Right renal pelvis (tissue), 4 donors: ENCODE data around the gene KIF6. TPM values are rescaled to one million over a fixed set of nuclear protein-coding genes. Genes with fewer than 3 reads are reported as not detected.
"Not testable (repeated sequence)": the region's sequence is repeated elsewhere in the genome, so short reads cannot be mapped to it uniquely, and the experiment has no call there.

Experiments used
- DNase-seq, 4 donors: peaks; one replicate each; pipeline ENCODE4 v3.0.0-alpha.2; 2013; ENCODE audit warnings: low read depth in 4 of 4, low spot score in 3 of 4, missing footprints in 1 of 4
- polyA plus RNA-seq, 4 donors: library from polyadenylated mRNA; unstranded; fragments of 120-200 nt; gene quantifications; one replicate each; pipeline ENCODE4 v1.2.1, GENCODE V29; 2013; ENCODE audit not compliant: insufficient read length in 4 of 4

KIF6 gene
- polyA plus RNA-seq, 4 donors, result 3.8 to 4.6 (median 4.0) TPM

DNA sequence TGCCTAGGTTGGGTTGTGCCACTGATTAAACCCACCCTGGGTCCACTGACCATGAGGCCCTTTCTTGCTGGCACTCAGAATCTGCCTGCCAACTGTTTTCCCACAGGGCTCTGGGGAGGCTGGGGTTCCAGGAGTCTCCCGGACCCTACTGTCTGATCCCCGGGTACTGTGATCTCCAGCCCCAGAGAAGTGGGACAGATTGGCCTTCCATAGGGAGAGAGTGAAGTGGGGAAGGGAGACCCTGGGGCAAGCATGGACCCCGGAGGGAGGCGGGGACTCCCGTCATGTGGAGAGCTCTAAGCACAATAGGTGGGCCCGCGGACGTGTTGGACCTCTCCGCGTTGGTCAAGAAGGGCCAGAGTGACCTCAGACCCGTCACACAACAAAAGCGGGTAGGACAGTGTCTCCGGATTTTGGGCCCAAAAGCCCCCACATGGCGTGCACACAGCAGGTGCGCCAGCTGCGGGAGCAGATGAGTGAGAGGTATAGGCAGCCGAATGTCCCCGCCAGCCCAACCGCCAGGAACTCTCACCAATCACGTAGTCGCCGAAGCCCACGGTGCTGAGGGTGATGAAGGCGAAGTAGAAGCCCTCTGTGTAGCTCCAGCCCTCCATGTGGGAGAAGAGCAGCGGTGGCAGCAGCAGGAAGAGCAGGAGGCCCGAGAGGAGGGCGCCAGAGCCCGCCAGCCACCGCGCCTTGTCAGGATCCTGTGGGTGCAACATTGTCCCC, 421.6 kb downstream of the KIF6 start:
- DNase-seq, result no peak

DNA sequence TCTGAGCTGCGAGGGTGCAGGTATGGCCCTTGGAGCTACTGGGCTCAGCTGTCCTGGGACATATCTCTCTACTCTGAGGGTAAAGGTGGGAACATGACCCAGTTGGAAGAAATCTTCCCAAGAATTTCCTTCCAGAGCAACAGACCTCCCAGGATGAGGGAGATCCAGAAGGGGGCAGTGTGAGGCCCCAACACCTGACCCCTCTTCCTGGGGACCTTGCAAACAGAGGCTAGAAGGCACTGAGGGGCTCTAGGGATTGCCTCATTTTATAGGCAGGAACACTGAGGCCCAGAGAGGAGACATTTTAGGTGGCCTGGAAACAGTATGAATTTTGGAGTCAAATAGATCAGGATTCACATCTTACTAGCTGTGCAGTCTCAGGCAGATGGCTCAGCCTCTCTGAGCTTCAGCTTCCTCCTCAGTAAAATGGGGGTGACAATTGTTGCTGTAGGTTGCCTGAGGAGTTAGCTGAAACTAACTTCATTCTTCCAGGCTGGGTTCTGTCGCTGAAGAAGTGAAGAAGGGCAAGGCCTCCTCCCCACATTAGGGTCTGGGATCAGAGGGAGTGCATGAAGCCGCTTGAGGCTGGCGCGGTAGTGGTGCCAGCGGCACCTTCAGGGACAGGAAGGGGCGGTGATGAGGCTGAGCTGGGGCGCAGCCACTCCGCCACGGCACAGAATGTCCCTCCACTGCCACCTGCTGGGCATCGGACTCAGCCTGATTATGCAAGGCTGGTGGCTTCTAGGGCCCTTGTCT, 422.4 kb downstream of the KIF6 start:
- DNase-seq, result peak; percentile 46 to 63 (median 52)

DNA sequence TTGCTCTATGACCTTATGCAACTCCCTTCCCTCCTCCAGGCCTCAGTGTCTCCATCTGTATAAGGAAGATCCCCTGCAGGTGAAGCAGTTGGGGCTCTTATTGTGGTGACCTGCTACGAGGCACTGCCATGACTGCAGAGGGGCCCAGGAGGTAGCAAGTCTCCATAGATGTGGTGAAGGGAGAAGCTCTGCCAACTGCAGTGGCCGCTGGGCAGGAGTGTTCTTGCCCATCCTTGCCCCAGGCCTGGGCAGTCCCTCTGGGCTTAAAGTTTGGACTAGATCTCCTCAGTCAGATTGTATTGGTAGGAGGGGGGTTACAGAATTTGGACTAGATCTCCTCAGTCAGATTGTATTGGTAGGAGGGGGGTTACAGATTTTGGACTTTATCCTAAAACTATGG, 423.2 kb downstream of the KIF6 start:
- no peak for DNase-seq

DNA sequence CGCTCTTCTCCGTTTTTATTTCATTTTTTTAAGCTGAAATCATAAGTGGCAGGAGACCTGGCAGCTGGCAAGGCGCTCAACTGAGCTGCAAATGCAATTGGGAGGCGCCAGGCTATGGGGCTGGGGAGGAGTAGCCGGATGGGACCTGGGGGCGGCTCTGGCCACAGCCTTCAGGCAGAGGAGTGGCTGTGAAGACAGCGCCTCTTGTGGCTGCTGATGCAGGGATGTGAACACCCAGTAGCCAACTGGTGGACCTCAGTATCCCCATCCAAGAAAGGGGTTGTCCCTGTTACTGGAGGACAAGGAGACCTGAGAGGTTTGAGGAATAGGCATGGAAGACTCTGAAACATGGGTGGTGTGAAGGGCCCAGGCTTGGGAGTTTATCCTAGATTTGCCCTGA, 423.6 kb downstream of the KIF6 start:
- DNase-seq, result no peak

DNA sequence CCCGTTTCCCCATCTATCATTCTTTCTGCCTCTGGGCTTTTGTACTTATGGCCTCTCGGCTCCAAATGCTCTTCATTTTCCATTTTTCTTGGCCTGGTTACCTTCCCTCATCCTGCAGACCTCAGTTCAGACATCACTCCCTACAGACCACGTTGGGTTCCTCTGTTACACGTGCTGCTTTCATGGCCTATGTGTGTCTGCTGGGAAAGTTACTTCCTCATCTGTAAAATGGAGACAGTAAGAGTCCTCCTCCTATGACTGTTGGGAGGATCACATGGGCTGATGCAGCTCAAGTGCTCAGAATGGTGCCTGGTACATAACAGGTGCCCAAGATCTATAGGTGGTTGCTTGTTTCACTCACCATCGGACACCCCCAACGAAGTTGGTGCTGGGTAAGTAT, 424.5 kb downstream of the KIF6 start:
- no peak for DNase-seq

DNA sequence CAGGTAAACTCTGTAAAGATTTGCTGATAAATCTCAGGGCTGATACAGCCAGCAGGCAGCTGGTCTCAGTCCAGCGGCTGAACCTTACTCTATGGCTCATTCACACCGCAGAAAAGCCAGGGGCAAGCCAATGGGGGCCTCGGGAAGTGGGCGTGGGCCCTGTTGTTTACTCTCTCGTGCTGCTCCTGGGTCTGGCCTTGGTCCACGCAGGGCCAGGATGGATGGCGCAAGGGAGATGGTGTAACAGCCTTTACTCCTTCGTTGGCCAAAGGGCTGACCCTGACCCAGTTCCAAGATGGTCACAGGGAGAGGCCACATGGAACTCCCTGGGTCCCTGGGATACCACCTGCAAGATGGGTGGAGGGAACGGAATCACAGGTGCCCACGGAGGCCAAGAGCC, 427.1 kb downstream of the KIF6 start:
- no peak for DNase-seq

DNA sequence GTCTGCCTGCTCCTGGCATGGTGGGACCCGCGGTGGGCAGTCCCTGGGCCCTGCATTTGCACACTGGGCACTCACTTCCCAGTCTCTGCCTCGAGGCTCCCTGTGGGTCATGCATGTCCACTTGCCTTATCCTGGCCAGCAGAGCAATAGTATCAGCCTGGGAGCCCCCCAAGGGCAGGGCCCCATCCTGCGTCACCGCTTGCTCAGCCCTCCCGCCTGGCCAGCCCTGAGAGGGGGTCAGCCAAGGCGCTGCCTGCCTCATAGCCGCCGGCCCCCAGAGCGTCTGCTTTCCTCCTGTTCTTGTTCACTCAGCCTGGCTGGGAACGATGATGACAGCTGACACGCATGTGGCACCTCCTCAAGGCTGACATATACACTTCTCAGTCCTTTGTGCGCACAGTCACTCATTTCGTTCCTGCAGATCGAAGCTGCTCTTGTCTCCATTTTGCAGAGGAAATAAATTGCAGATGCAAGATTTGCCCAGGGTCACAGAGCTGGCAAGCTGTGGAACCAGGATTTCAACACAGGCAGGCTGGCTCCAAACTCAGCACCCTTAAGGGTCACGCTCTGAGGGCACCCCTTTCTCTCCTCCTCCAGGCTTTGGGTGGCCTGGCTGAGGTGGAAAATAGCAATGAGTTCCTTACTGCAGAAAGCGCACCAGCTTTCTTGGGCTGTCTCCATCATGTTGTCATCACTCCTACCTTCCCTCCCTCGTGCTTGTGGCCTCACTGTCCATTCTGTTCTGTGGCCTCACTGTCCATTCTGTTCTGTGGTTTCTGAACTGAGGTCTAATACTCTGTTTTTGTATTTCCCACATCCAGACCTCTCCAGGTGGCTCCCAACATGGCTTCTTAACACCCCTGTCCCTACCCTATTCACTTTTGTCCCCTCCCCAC, 428.2 kb downstream of the KIF6 start:
- no peak for DNase-seq

DNA sequence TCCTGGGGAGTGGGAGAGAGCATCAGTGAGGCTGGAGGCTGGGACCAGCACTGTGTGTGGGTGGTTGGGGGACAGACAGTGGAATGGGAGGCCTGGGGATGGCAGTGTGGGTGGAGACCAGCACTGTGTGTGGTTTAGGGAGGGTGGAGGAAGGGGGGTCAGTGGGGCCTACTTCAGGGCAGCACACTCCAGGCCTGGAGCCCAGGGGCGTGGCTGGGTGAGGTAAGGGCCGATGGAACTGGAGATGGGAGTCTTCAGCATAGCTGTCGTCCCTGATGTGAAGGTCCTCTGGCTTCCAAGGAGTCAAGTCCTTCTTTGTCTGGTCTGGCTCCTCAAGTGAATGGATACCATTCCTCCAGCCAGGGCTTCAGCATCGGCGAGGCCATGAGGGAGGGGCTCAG, 429.6 kb downstream of the KIF6 start:
- DNase-seq, result no peak

DNA sequence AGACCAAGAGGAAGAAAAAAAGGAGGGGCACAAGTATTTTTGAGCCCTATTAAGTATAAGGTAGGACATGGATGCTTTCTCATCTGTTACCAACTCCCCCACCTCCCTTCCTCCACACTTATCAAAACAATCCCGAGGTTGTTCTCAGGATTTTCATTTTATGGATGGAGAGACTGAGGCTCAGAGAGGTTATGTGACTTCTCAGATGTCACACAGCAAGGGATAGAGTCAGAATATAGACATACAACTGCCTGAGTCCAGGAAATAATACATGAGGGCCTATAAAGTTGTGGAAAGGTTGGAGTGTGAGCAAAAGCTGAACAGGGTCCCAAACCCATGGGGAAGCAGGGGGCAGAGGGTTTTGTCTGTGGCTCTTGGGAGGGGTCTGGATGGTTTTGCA, 430.3 kb downstream of the KIF6 start:
- DNase-seq, result no peak

DNA sequence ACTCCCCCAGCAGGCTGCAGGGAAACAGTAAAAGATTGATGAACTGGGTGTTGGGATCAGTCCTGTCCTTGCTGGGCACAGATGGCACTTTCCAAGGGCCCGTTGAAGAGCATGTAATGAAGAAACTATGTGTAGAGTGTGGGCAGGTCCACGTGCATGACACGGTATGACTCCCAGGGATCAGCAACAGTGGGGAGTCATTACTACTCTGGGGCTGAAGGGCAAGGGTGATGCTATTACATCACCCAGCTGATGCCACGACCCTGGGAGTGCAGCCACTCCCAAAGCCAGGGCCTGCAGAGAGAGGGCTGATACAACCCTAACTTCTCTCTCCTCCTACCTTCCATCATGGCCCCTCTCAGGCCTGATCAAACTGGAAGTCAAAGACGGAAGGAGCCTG, 431.1 kb downstream of the KIF6 start:
- DNase-seq, result no peak

DNA sequence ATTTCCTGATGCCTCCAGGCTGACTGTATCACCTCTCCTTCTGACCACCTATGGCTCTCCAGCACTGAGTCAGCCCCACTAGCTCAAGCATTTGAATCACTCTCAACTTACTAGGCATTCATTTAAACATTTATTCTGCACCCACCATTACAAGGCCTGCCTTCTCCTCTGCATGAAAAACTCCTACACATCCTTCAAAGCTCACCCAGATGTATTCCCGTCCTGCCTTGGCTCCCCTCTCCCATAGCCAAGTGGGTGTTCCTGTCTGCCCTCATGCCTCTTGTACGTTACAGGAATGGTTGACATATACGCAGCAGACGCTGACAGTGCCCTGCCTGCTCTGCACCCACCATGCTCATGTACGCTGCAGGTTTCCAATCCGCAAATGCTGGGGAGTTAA, 432.6 kb downstream of the KIF6 start:
- no peak for DNase-seq

DNA sequence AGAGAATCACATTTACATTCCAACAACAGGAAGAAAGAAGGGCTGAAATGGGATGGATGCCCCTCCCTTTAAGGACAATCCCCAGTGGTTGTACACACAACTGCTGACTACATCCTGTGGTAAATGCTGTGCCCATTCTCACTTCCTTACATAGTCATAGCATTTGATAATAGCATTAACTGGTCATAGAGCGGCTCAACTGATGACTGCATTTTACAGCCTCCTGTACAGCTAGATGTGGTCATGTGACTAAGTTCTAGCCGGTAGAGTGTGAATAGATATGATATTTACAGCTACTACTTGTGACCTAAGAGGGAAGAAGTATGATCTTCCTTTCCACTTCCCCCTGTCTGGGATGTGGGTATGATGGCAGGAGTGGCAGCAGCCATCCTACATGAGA, 435.7 kb downstream of the KIF6 start:
- no peak for DNase-seq

DNA sequence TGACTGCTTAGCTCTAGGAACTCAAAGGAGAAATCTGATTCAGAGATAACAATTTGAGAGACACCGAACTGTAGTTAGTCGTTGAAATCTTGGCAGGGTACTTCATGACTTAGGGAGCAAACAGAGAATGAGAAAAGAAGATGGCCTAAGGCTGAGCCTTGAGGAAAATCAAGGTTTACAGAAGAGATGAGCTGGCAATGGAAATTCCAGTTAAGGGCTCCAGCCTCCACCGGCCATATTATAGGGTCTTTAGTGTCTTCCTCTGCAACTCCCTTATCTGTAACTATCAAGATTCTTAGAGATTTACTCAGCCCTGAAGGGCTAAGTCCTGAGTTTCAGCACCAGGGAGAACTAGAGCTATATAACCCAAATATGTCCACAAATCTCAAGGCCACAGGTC, 437.6 kb downstream of the KIF6 start:
- no peak for DNase-seq

DNA sequence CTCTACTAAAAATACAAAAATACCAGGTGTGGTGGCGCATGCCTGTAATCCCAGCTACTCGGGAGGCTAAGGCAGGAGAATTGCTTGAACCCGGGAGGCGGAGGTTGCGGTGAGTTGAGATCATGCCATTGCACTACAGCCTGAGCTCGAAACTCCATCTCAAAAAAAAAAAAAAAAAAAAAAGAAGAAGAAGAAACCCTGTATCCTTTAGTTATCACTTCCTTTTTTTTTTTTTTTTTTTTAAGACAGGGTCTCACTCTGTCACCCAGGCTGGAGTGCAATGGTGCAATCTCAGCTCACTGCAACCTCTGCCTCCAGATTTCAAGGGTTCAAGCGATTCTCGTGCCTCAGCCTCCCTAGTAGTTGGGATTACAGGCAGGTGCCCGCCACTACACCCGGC, 438.6 kb downstream of the KIF6 start:
- DNase-seq, result not testable (repeated sequence)

DNA sequence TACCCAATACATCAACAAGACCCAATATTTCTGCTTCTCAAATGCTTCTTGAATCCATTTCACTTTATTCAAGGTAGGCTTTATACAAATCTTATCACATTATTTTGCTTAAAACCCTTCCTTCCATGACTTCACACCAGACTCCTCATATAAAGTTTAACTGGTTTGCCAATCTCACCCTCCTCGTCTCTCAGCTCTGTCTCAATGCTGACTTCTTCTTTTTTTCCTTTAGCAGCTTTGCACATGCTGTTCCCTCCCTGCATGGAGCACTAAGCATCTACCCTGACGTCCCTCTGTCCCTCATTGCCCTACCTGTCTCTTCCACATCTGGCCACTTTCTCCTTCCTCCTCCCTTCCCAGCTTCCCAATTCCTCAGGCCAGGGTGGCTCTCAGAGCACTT, 442.4 kb downstream of the KIF6 start:
- DNase-seq, result no peak

DNA sequence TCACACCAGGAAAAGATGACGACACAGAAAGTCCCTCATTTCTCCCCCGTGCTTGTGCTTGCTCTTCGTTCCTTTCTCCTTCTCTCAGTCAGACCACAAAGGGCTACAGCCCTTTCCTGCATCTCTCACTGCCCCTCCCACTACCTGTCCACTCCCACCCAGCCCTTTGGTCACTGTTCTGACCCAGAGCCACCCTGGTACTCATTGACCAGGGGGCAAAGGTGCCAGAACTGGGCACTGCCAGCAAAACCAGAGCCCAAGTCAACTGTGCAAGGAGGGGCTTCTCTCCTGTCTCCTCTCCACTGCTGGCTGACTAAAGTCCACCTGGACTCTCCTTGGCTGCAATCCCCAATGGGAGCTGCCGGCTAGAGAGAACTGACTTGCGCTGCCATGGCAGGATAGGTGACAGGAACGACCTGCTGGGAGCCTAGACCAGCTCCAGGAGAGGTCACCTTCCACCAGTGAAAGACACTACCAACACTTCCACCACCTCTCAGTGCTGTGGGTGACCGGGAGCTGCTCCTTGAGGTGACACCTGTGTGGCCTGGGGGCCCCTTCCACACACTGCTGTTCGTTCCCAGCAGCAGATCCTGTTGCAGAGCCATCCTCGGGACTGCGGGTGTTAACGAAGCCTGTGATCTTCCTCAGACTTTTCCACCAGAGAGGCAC, 443.8 kb downstream of the KIF6 start:
- no peak for DNase-seq

DNA sequence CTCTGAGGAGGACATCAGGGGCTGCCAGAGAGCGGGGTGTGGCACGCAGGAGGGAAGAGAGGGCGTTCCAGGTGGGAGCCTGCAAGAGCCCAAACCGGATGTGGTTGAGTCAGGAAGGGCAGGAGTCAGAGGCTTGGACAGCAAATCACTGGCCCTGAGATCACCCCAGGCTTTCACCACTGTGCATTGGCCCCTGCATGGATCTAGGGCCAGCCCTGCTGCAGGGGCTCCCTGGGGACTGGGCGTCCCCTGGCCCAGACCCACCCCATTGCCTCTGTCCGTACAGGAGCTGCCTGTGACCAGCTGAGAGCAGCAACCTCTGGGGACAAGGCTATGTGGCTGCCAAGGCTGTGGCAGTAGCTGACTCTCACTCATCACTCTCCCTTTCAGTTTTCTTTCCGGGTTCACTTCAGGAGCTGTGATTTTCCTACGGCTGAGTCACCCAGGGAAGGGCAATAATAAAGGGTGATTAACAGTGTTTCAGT, 444.9 kb downstream of the KIF6 start:
- no peak for DNase-seq
